ENCODE results near the gene SCLY.

DNA sequence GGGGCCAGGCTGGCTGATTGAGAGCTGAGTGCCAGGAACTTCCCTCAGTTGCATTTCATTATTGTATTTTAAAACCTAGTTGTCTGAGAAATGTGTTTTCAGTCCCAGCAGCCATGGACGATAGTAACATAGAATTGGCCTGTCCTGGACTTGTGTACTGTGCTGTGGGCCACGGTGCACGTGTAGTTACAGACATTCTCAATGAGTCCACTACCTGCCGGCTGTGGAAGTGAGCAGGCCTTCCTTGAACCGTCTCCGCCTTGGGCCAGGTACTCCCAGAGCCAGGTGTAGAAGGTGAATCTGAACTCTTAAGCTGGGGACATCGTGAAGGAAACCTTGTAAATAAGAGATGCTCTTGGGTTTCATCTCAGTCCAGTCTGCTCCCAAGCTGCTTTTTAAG, 47.0 kb upstream of the SCLY start:
- TF ChIP-seq CTCF (conservative IDR thresholded peaks at IDR 0.05; ENCODE audit: low read length), result no peak
- TF ChIP-seq EZH2phosphoT487 (IDR thresholded peaks at IDR 0.05; ENCODE audit: borderline replicate concordance), result no peak
